ENCODE results near the gene NDUFAF5. TPM values are rescaled to one million over a fixed set of nuclear protein-coding genes. Genes with fewer than 3 reads are reported as not detected.

The NDUFAF5 gene
- total RNA-seq, 4 donors from 2014 or later: 6.6 to 14.5 (median 10.4) TPM

- H3K9me3 ChIP-seq: no peaks in the 10 kb centered on the region
- no peak for TF ChIP-seq POLR2A (IDR thresholded peaks at IDR 0.05)
- no peak for TF ChIP-seq CTCF (IDR thresholded peaks at IDR 0.05)
- intact Hi-C loops (cut with DNase I): no loop called here
- 79 to 93% methylated on average over 3 to 7 of the region's 7 CpGs for WGBS, 2 donors
- H3K36me3 ChIP-seq: no peaks in the 10 kb centered on the region
- no peak overlapping the region for H3K27ac ChIP-seq
- peaks cover 0 to 6% (median 0%) of the 10 kb centered on the region in 4 donors for H3K27me3 ChIP-seq
- no peak for DNase-seq
- no peaks in the 10 kb centered on the region for H3K4me1 ChIP-seq
- no peak overlapping the region for H3K4me3 ChIP-seq
Observed at GRCh38 chr20:13838664-13839063, 53.8 kb downstream of the NDUFAF5 start.

- Histone ChIP-seq H3K4me1 (no peaks in the 10 kb centered on the region), H3K9me3 (no peaks in the 10 kb centered on the region), H3K4me3 (no peak overlapping the region), H3K36me3 (no peaks in the 10 kb centered on the region), H3K27me3 (peaks cover 0 to 6% (median 0%) of the 10 kb centered on the region in 4 donors), H3K27ac (no peak overlapping the region)
- no peak for DNase-seq
- intact Hi-C loops (cut with DNase I): no loop called here
- TF ChIP-seq POLR2A (IDR thresholded peaks at IDR 0.05): no peak
- no peak for TF ChIP-seq CTCF (IDR thresholded peaks at IDR 0.05)
- WGBS, 2 donors: 20 to 29% methylated on average over 4 of the region's 4 CpGs
Observed at GRCh38 chr20:13839421-13840092, 54.7 kb downstream of the NDUFAF5 start.

- Histone ChIP-seq H3K27ac (no peak overlapping the region), H3K36me3 (no peaks in the 10 kb centered on the region), H3K4me3 (no peak overlapping the region), H3K27me3 (peaks cover 0 to 6% (median 0%) of the 10 kb centered on the region in 4 donors), H3K4me1 (no peaks in the 10 kb centered on the region), H3K9me3 (no peaks in the 10 kb centered on the region)
- intact Hi-C loops (cut with DNase I): no loop called here
- WGBS, 2 donors: 66 to 73% methylated on average over 2 to 4 of the region's 4 CpGs
- DNase-seq: no peak
- TF ChIP-seq POLR2A (IDR thresholded peaks at IDR 0.05) (no peak), CTCF (IDR thresholded peaks at IDR 0.05) (no peak)
Observed at GRCh38 chr20:13840093-13840465, 55.3 kb downstream of the NDUFAF5 start.

DNA sequence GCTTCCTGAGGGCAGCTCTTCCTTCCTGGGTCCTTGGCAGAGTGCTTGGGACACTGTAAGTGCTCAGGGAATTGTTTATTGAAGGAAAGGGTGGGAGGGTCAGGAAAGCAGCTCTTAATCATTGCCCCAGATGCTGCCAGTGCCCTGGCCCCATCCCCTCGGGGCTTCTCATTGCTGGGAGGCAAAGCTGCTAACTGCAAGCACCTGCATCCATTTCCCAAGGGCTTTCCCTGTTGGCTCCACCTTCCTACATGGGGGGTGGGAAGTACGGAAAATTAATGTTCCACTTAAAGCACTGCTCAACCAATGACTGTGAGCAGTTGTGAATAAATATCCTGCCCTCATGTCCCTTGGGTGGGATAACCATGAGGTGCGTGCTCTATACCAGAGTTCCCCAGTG lies 56.4 kb downstream of the NDUFAF5 start:
- Histone ChIP-seq H3K27ac (no peak overlapping the region), H3K27me3 (peaks cover 0 to 6% (median 0%) of the 10 kb centered on the region in 4 donors), H3K9me3 (no peaks in the 10 kb centered on the region), H3K36me3 (no peaks in the 10 kb centered on the region), H3K4me1 (no peaks in the 10 kb centered on the region), H3K4me3 (no peak overlapping the region)
- DNase-seq: no peak
- WGBS, 2 donors: 71 to 74% methylated on average over 3 of the region's 3 CpGs
- intact Hi-C loops (cut with DNase I): no loop called here
- TF ChIP-seq CTCF (IDR thresholded peaks at IDR 0.05) (no peak), POLR2A (IDR thresholded peaks at IDR 0.05) (no peak)

- Histone ChIP-seq H3K9me3 (no peaks in the 10 kb centered on the region), H3K36me3 (no peaks in the 10 kb centered on the region), H3K27me3 (peaks cover 0 to 6% (median 0%) of the 10 kb centered on the region in 4 donors), H3K4me3 (no peak overlapping the region), H3K4me1 (no peaks in the 10 kb centered on the region), H3K27ac (no peak overlapping the region)
- TF ChIP-seq CTCF (IDR thresholded peaks at IDR 0.05) (no peak), POLR2A (IDR thresholded peaks at IDR 0.05) (no peak)
- intact Hi-C loops (cut with DNase I): no loop called here
- no peak for DNase-seq
- 74 to 82% methylated on average over 4 of the region's 4 CpGs for WGBS, 2 donors
Observed at GRCh38 chr20:13844296-13844695, 59.5 kb downstream of the NDUFAF5 start.

Data from esophagus squamous epithelium (tissue), 5 donors.